A549 (cell line): ENCODE results near the gene EVI2A.

ENCODE experiments used
- CTCF ChIP-seq: fragments of >200 bp; sonication (Bioruptor Twin); formaldehyde crosslinking; IDR thresholded peaks from 3 replicates; pipeline ENCODE4 v1.5.1; 2016
- HEYL ChIP-seq: fragments of 250-450 bp; sonication (Bioruptor Pico); IDR thresholded peaks from 2 replicates; pipeline ENCODE4 v1.8.0; 2021; ENCODE audit warnings: mild to moderate bottlenecking, moderate library complexity
- PHF8 ChIP-seq: fragments of 200-600 bp; sonication (generic); IDR thresholded peaks from 2 replicates; pipeline ENCODE4 v1.6.1; 2016; ENCODE audit warnings: low read depth, mild to moderate bottlenecking, antibody characterized with exemption, moderate library complexity, borderline replicate concordance
- RCOR1 ChIP-seq: fragments of 150-350 bp; IDR thresholded peaks from 2 replicates; pipeline ENCODE4 v1.6.1; 2014; ENCODE audit warnings: antibody characterized with exemption, low read length, low read depth
- REST ChIP-seq: fragments of 200-600 bp; sonication (generic); IDR thresholded peaks from 2 replicates; pipeline ENCODE4 v1.6.1; 2016; ENCODE audit warnings: antibody characterized with exemption, mild to moderate bottlenecking, moderate library complexity
- RFX5 ChIP-seq: fragments of 450-650 bp; IDR thresholded peaks from 2 replicates; pipeline ENCODE4 v1.7.1; 2014; ENCODE audit warnings: antibody characterized with exemption, mild to moderate bottlenecking, moderate library complexity

- TF ChIP-seq CTCF (no peak), PHF8 (no peak), HEYL (no peak), RFX5 (no peak), REST (no peak), RCOR1 (no peak)
Measured at GRCh38 chr17:31296142-31296541, 25.3 kb downstream of the EVI2A start.
